ENCODE measurements around the gene ARHGAP44.

The ARHGAP44 gene

GRCh38 chr17:12907477-12907876 lies 118.2 kb downstream of the ARHGAP44 start:
- DNase-seq: no peak

- no peak for DNase-seq
Measured at GRCh38 chr17:12909046-12909445, 119.7 kb downstream of the ARHGAP44 start.

- no peak for DNase-seq
Measured at GRCh38 chr17:12909511-12909910, 120.2 kb downstream of the ARHGAP44 start.

DNA sequence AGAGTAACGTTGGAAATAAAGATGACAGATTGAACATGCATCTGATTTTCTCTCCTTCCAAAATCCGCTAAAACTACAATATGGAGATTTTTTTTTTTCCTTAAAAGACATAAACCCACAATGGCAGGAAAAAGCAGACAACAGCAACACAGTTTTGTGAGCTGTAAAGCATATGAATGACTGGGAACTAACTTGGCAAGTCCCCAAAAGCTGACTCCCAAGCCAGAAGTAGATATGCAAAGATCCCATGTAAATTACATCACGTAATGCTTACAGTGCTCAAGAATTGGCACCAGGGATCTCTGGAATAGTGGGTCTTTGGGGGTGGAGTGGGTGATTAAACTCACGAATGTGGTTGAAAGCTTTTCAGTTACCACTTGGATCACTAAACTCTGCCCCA lies 121.9 kb downstream of the ARHGAP44 start:
- DNase-seq: no peak

GRCh38 chr17:12917399-12917798 lies 128.1 kb downstream of the ARHGAP44 start:
- no peak for DNase-seq

DNA sequence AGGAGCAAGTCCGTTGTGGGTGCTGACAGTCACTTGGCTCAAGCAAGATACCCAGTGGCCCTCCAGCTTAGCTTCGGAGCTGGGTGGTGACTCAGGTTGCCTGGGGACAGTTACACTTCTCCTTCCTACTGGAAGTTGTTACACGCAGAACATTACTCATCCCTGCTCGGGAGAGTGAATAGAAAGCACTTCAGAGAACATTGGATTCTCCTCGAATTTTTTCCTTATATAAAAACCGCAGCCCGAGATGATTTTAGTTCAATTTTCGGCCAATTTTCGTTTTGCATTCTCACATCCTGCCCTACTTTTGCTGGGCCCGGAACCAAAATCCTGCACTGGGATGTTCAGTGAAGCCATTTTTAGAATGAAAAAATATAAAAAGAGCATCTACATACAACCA lies 128.8 kb downstream of the ARHGAP44 start:
- DNase-seq: no peak

DNA sequence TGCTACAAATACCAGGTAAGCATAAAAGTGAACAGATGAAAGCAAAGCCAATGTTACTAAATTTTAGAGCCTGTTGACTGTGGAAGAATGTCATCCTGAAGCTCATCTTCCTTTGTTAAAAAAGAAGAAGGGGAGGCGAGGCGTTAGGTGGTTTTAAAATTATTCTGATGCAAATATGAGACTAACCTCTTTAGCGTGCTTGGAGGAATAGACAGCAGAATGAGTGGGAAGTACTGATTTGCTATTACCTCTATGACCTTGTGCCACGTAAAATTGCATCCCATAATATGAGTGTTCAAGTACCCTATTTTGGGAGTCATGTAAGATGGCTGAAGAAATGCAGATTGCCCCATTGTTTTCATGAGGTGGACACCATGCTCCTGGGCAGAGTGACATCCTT lies 132.8 kb downstream of the ARHGAP44 start:
- DNase-seq: no peak

- DNase-seq: no peak
Measured at GRCh38 chr17:12924614-12925013, 135.3 kb downstream of the ARHGAP44 start.

- no peak for DNase-seq
Measured at GRCh38 chr17:12927001-12927400, 137.7 kb downstream of the ARHGAP44 start.

- no peak for DNase-seq
Measured at GRCh38 chr17:12927541-12928425, 138.5 kb downstream of the ARHGAP44 start.

GRCh38 chr17:12928736-12929135 lies 139.4 kb downstream of the ARHGAP44 start:
- DNase-seq: no peak

DNA sequence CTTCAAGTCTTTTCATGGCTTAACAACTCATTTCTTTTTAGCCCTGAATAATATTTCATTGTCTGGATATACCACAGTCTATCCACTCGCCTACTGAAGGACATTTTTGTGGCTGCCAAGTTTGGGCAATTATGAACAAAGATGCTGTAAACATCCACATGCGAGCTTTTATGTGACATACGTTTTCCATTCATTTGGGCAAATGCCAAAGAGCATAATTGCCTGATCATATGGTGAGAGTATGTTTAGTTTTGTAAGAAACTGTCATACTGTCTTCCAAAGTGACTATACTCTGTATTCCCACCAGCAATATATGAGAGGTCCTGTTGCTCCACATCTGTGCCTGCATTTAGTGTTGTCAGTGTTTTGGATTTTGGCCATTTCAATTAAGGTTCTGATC lies 147.2 kb downstream of the ARHGAP44 start:
- DNase-seq: no peak

- DNase-seq: no peak
Measured at GRCh38 chr17:12940699-12941098, 151.4 kb downstream of the ARHGAP44 start.

- DNase-seq: no peak
Measured at GRCh38 chr17:12947047-12947446, 157.7 kb downstream of the ARHGAP44 start.

- no peak for DNase-seq
Measured at GRCh38 chr17:12952012-12952411, 162.7 kb downstream of the ARHGAP44 start.

DNA sequence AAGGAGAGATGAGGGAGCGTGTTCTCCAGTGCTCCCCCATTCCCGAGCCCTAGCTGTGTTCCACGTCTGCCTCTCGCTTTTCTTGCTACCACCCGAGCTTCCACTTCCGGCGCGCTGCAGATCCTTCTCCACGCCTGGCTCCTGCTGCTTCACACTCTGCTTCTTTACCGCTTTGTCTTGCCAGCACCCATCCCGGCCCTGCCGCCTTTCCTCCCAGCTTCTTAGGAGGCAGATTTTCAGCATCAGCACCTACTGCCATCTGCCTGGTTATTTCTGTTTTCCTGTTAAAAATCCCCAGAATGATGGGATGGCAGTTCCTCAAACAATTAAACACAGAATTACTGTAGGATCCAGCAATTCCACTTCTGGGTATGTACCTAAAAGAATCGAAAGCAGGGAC lies 163.9 kb downstream of the ARHGAP44 start:
- DNase-seq: no peak

- DNase-seq: no peak
Measured at GRCh38 chr17:12955521-12955920, 166.2 kb downstream of the ARHGAP44 start.

GRCh38 chr17:12958786-12959185 lies 169.5 kb downstream of the ARHGAP44 start:
- DNase-seq: no peak

DNA sequence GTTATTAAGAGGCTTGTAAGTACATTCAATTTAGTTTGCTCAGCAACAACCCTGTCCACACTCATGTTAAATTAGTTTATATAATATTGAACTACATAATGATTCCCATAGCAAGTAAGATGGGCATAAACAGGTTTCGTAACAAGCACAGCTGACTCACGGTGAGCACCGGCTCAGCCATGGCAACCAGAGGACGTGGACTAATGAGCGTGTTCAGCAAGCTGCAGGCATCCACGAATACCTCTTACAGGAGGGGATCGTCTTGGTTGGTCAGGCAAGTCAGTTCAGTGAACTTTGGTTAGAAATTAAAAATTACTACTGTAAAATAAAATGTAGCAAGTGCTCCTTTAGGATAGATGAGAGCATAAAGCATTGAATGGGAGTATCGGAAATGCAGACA lies 170.1 kb downstream of the ARHGAP44 start:
- DNase-seq: no peak

- no peak for DNase-seq
Measured at GRCh38 chr17:12961655-12962054, 172.4 kb downstream of the ARHGAP44 start.

GRCh38 chr17:12963505-12963904 lies 174.2 kb downstream of the ARHGAP44 start:
- DNase-seq: no peak

DNA sequence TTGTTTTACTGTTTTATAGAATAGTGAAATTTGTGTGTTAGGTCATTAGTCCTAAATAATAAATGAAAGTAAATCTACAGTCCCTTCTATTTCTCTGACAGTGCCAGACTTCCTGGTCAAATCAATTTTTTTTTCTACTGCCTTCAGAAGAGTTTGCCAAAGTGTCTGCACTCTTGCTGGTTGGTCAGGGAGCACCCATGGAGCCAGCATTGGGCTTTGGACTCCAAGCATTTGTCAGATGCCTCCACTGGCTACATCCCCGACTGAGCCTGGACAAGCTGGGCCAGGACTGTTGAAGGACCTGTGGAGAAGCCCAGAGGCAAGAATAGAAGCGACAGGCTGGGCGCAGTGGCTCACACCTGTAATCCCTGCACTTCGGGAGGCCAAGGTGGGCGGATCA lies 174.9 kb downstream of the ARHGAP44 start:
- DNase-seq: no peak

DNA sequence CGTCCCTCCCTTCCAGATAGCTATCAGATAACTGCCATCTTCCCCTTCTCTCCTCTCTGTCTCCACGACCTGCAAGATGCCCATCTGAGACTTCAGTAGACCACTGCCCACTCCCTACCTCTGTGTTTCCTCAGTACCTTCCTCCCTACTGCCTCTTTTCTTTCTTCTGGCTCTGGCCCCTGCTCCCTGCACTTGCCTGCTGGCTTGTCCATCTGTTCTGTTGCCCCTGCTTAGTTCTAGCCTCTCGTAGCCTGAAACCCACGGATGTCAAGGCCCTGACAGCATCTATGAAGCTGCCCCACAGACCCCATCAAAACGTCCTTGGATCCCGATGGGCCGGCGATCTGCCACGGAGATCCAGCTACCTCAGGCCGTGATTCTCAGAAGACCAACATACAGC lies 175.5 kb downstream of the ARHGAP44 start:
- DNase-seq: no peak

DNA sequence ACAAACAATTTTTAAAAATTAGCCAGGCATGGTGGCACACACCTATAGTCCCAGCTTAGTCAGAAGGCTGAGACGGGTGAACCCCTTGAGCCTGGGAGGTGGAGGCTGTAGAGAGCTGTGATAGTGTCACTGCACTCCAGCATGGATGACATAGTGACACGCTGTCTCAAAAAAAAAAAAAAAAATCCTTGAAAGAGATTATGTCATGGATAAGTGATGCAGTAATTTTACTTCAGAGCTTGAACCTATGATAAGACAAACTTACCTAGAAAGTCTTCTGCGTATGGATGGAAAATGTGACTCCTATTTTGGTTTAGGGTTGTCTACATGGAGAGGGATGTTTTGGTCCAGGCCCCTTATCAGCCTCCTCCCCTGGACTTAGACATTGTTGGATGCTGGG lies 176.7 kb downstream of the ARHGAP44 start:
- no peak for DNase-seq

- no peak for DNase-seq
Measured at GRCh38 chr17:12966413-12966812, 177.1 kb downstream of the ARHGAP44 start.

Data from CD4-positive, alpha-beta T cell treated with Interleukin-1 beta for 1 hour (primary cell).